Erythroblast (primary cell): ENCODE measurements around the gene CHD9.

Experiments
- DNase-seq, 2 experiments: peaks; one replicate each; lab custom pipeline; 2025; lab: John Stamatoyannopoulos, UW
- GATA1 ChIP-seq: IDR thresholded peaks from 2 replicates; pipeline ENCODE4 v1.6.1; 2011; ENCODE audit warnings: low read depth, mild to moderate bottlenecking, control low read depth, low read length, moderate library complexity
- POLR2A ChIP-seq: IDR thresholded peaks from 2 replicates; pipeline ENCODE4 v1.6.1; 2011; ENCODE audit warnings: mild to moderate bottlenecking, low read length

Gene CHD9

DNA sequence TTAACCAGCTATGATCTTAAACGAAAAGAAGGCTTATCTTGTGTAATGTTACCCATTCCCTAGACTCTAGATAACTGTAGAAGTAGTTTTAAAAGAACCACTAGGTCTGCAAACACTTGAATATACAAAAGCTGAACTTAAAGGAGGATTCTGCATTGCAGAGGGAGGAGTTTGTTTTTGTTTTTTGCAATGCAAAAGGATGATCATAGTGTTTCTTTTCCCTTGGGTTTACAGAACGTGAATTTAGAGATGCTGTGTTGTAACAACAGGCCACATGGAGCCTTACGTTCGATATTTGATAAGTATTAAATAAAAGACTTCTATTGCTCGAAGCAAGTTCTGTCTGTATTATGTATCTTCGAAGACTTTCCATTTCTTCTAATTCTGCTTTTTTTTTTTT is 77.6 kb downstream of the CHD9 start:
- DNase-seq = peak; percentile 25 to 33
- TF ChIP-seq GATA1 (no peak), POLR2A (no peak)

- no peak for DNase-seq
- TF ChIP-seq GATA1 = no peak
- TF ChIP-seq POLR2A = no peak
Measured at GRCh38 chr16:53135329-53135728, 80.5 kb downstream of the CHD9 start.

- peak; percentile 15 to 32 for DNase-seq
- TF ChIP-seq POLR2A = no peak
- TF ChIP-seq GATA1 = no peak
Measured at GRCh38 chr16:53142823-53143568, 88.2 kb downstream of the CHD9 start.

- TF ChIP-seq GATA1 (no peak), POLR2A (no peak)
- DNase-seq = no peak
Measured at GRCh38 chr16:53147500-53148065, 92.8 kb downstream of the CHD9 start.

GRCh38 chr16:53150769-53151168 is 96.0 kb downstream of the CHD9 start:
- no peak for DNase-seq
- TF ChIP-seq GATA1 = no peak
- TF ChIP-seq POLR2A = no peak

DNA sequence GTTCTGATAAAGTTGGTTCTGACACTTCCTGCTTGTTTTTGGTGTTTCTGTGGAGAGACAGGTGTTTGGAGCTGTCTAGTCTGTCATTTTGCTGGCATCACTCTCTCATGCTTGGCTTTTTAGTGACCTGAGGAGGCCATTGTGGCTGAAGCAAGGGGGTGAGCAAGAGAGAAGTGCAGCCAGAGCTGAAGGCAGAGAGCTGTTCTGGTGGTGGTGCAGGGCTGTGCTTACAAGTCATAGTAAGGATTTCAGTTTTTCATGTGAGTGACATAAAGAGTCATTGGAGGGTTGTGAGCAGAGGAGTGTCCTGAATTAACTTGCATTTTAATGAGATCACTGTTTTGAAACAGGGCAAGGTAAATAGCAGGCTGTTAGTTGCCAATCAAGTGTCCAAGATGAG is 97.5 kb downstream of the CHD9 start:
- TF ChIP-seq POLR2A = no peak
- TF ChIP-seq GATA1 = no peak
- no peak for DNase-seq

- DNase-seq = no peak
- no peak for TF ChIP-seq GATA1
- TF ChIP-seq POLR2A = no peak
Measured at GRCh38 chr16:53153130-53153529, 98.3 kb downstream of the CHD9 start.

- DNase-seq = no peak
Measured at GRCh38 chr16:53154513-53154912, 99.7 kb downstream of the CHD9 start.

GRCh38 chr16:53156516-53156915 is 101.7 kb downstream of the CHD9 start:
- TF ChIP-seq GATA1 (no peak), POLR2A (no peak)
- no peak for DNase-seq

More at GRCh38 chr16:53154513-53154912, 99.7 kb downstream of the CHD9 start:
- TF ChIP-seq GATA1 (no peak), POLR2A (no peak)

DNA sequence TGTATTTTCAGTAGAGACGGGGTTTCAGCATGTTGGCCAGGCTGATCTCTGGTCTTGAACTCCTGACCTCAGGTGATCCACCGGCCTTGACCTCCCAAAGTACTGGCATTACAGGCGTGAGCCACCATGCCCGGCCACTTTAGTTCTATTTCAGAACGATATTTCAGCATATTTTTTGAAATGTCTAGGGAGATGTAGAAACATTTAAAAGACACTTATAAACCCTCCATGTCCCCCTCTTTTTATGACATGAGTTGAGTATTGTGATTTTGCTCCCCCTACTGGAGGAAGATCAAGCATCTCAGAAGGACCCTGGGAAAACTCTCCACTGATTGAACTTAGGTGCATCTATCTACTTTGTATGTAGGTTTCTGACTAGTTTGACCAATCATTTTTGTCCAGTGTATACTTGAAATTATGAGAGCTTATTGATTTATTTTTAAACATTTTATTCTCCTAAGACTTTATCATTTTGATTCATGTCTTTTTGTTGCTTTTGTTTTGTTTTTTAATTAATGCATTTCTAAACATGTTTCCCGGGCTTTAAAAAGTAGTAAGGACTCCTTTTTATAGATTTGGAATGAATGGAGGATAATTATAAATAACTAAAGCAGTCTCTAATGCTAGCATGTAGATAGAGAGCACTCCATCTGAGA is 105.1 kb downstream of the CHD9 start:
- peak; percentile 66 to 75 for DNase-seq
- TF ChIP-seq GATA1 (no peak), POLR2A (no peak)

GRCh38 chr16:53166099-53166498 is 111.3 kb downstream of the CHD9 start:
- TF ChIP-seq POLR2A = no peak
- TF ChIP-seq GATA1 = no peak
- DNase-seq = no peak

DNA sequence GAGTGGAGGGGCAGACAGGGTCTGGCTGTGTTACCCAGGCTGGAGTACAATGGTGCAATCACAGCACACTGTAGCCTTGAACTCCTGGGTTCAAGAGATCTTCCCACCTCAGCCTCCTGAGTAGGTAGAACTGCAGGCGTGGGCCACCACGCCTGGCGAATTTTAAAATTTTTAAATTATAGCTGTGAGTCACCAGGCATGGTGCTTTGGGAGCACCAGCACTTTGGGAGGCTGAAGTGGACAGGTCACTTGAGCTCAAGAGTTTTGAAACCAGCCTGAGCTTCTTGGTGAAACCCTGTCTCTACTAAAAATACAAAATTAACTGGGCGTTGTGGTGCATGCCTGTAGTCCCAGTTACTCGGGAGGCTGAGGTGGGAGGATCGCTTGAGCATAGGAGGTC is 114.0 kb downstream of the CHD9 start:
- DNase-seq = no peak
- TF ChIP-seq GATA1 = no peak
- no peak for TF ChIP-seq POLR2A

GRCh38 chr16:53172517-53172916 is 117.7 kb downstream of the CHD9 start:
- TF ChIP-seq POLR2A (no peak), GATA1 (no peak)
- peak in 1 of 2 experiments; percentile 5 for DNase-seq

GRCh38 chr16:53175118-53175517 is 120.3 kb downstream of the CHD9 start:
- TF ChIP-seq POLR2A = no peak
- TF ChIP-seq GATA1 = no peak
- no peak for DNase-seq

- no peak for TF ChIP-seq GATA1
- TF ChIP-seq POLR2A = no peak
- DNase-seq = no peak
Measured at GRCh38 chr16:53176434-53176833, 121.6 kb downstream of the CHD9 start.
